OCI-LY3 (cell line): ENCODE results near the gene ANO10.

Source experiments
- CTCF ChIP-seq: fragments of 200-600, 300-600 bp; sonication (generic); IDR thresholded peaks from 2 replicates; pipeline ENCODE4 v1.5.1; 2014; ENCODE audit warnings: antibody characterized with exemption, low read length, low read depth
- EZH2phosphoT487 ChIP-seq: fragments of 200-600 bp; shearing (Covaris generic); IDR thresholded peaks from 2 replicates; pipeline ENCODE4 v1.6.1; 2018; ENCODE audit warnings: antibody characterized with exemption, mixed run types, low read depth

GRCh38 chr3:43616034-43616433 lies 5.8 kb downstream of the ANO10 start:
- TF ChIP-seq CTCF (no peak), EZH2phosphoT487 (no peak)
